ENCODE data around the gene DOK4. TPM values are rescaled to one million over a fixed set of nuclear protein-coding genes. Genes with fewer than 3 reads are reported as not detected.

DOK4 gene
- total and polyA plus RNA-seq, 2 donors (not counting 1 experiment from before 2014, with no cell fraction given): 1.6 to 2.5 TPM

DNA sequence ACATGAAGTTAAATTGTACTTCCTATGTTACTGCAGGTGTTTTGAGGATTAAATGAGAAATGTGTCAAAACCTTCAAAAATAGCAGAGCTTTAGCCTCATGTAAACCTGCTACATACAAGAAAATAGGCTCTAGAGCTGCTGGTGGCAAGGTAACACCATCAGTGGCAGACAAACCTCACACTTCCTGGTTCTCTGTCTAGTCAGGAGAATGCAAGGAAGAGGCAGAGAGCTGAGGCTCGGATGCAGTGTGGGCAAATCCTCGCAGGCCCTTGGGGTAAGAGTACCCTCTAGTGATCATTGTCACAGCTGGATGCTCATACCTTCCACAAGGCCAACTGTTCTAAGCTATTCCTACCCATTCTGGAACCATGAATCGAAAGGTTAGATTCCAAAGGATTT is 53.3 kb downstream of the DOK4 start:
- Mint-ChIP-seq H3K9me3 (ENCODE audit: insufficient read depth) (no peaks in the 10 kb centered on the region), H3K27ac (no peak overlapping the region), H3K4me1 (no peaks in the 10 kb centered on the region), H3K27me3 (no peaks in the 10 kb centered on the region), H3K4me3 (no peak overlapping the region)
- ChIA-PET CTCF (interaction anchor here (1.4 to 2.8 kb wide), 2 partner anchors 13 to 16 kb away, joined by 5 to 10 read pairs; no protein-coding TSS in a partner anchor), POLR2A (no interaction called here)
- H4K20me1 ChIP-seq (ENCODE audit: control insufficient read depth, insufficient read depth, low read length, poor library complexity, severe bottlenecking): no peaks in the 10 kb centered on the region
- no peaks in the 10 kb centered on the region for H3K27me3 ChIP-seq (replicated peaks in 1 of 4; ENCODE audit: control extremely low read depth in 1 of 4, control insufficient read depth in 3 of 4, insufficient read depth in 4 of 4, low read length in 3 of 4)
- DNase-seq (no peak), ATAC-seq (ENCODE audit: low read depth) (no peak)
- no peak overlapping the region for H3K27ac ChIP-seq (ENCODE audit: low read length in 2 of 2)
- intact Hi-C loops (cut with micrococcal nuclease): no loop called here
- 92% methylated on average over 2 of the region's 3 CpGs for WGBS (ENCODE audit: insufficient coverage)
- H3K4me2 ChIP-seq (replicated peaks; ENCODE audit: low read depth, low read length, poor library complexity, severe bottlenecking): no peak overlapping the region
- TF ChIP-seq, protein P1, sequence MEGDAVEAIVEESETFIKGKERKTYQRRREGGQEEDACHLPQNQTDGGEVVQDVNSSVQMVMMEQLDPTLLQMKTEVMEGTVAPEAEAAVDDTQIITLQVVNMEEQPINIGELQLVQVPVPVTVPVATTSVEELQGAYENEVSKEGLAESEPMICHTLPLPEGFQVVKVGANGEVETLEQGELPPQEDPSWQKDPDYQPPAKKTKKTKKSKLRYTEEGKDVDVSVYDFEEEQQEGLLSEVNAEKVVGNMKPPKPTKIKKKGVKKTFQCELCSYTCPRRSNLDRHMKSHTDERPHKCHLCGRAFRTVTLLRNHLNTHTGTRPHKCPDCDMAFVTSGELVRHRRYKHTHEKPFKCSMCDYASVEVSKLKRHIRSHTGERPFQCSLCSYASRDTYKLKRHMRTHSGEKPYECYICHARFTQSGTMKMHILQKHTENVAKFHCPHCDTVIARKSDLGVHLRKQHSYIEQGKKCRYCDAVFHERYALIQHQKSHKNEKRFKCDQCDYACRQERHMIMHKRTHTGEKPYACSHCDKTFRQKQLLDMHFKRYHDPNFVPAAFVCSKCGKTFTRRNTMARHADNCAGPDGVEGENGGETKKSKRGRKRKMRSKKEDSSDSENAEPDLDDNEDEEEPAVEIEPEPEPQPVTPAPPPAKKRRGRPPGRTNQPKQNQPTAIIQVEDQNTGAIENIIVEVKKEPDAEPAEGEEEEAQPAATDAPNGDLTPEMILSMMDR (IDR thresholded peaks at IDR 0.05): no peak
- TF ChIP-seq EZH2 (IDR thresholded peaks at IDR 0.05; ENCODE audit: borderline replicate concordance, insufficient read depth, low read depth, low read length, poor library complexity, severe bottlenecking): no peak
- no peaks in the 10 kb centered on the region for H3K9me3 ChIP-seq (ENCODE audit: control extremely low read depth in 1 of 3, control insufficient read depth in 2 of 3, insufficient read depth in 1 of 3, low read length in 2 of 3)
- peaks cover 1 to 88% of the 10 kb centered on the region in 2 experiments for H3K36me3 ChIP-seq (replicated peaks in 1 of 2; ENCODE audit: control extremely low read depth in 1 of 2, control insufficient read depth in 1 of 2, extremely low read depth in 1 of 2, insufficient read depth in 2 of 2, low read length in 1 of 2)
- H3K9ac ChIP-seq (ENCODE audit: low read length): no peak overlapping the region
- no peaks in the 10 kb centered on the region for H3K79me2 ChIP-seq (ENCODE audit: control insufficient read depth, insufficient read depth, low read length)
- H3K4me3 ChIP-seq (ENCODE audit: control extremely low read depth in 1 of 5, extremely low read depth in 1 of 5, insufficient read depth in 1 of 5, low read depth in 2 of 5, low read length in 4 of 5): no peak overlapping the region
- H2AFZ ChIP-seq (ENCODE audit: insufficient read depth, low read depth, low read length, poor library complexity, severe bottlenecking): no peak overlapping the region
- no peaks in the 10 kb centered on the region for H3K4me1 ChIP-seq (ENCODE audit: control insufficient read depth in 2 of 2, insufficient read depth in 2 of 2, low read length in 2 of 2)

DNA sequence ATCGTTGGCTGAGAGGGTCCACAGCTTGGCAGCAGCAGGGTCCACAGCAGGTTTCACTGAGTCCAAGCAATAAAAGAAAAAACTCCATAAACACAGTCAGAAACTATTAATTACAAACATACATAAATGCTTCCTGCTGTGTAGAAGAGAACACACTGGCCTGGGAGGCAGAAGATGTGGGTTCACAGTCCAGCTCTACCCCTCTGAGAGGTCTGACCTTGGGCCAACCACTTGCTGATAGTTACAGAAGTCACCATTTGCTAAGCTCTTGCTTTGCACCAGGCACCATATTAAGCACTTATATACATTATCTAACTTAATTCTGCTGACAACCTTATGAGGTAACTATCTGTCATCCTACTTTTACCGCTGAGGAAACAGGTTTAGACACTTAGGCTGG is 53.8 kb downstream of the DOK4 start:
- CTCF ChIA-PET: interaction anchor here (2.8 kb wide), 1 partner anchor 15 kb away, joined by 10 read pairs; no protein-coding TSS in a partner anchor
- Mint-ChIP-seq H3K27me3 (no peaks in the 10 kb centered on the region), H3K9me3 (ENCODE audit: insufficient read depth) (no peaks in the 10 kb centered on the region), H3K4me1 (no peaks in the 10 kb centered on the region), H3K4me3 (no peak overlapping the region), H3K27ac (no peak overlapping the region)
- no peaks in the 10 kb centered on the region for H3K4me1 ChIP-seq (ENCODE audit: control insufficient read depth in 2 of 2, insufficient read depth in 2 of 2, low read length in 2 of 2)
- no peak overlapping the region for H3K9ac ChIP-seq (ENCODE audit: low read length)
- no peak overlapping the region for H3K27ac ChIP-seq (ENCODE audit: low read length in 2 of 2)
- POLR2A ChIA-PET: no interaction called here
- ATAC-seq (ENCODE audit: low read depth) (no peak), DNase-seq (no peak)
- H3K4me3 ChIP-seq (ENCODE audit: control extremely low read depth in 1 of 5, extremely low read depth in 1 of 5, insufficient read depth in 1 of 5, low read depth in 2 of 5, low read length in 4 of 5): no peak overlapping the region
- H3K9me3 ChIP-seq (ENCODE audit: control extremely low read depth in 1 of 3, control insufficient read depth in 2 of 3, insufficient read depth in 1 of 3, low read length in 2 of 3): no peaks in the 10 kb centered on the region
- H4K20me1 ChIP-seq (ENCODE audit: control insufficient read depth, insufficient read depth, low read length, poor library complexity, severe bottlenecking): no peaks in the 10 kb centered on the region
- WGBS (ENCODE audit: insufficient coverage): 100% methylated on average over 1 of the region's 2 CpGs
- intact Hi-C loops (cut with micrococcal nuclease): no loop called here
- H3K27me3 ChIP-seq (replicated peaks in 1 of 4; ENCODE audit: control extremely low read depth in 1 of 4, control insufficient read depth in 3 of 4, insufficient read depth in 4 of 4, low read length in 3 of 4): no peaks in the 10 kb centered on the region
- no peaks in the 10 kb centered on the region for H3K79me2 ChIP-seq (ENCODE audit: control insufficient read depth, insufficient read depth, low read length)
- peaks cover 1 to 83% of the 10 kb centered on the region in 2 experiments for H3K36me3 ChIP-seq (replicated peaks in 1 of 2; ENCODE audit: control extremely low read depth in 1 of 2, control insufficient read depth in 1 of 2, extremely low read depth in 1 of 2, insufficient read depth in 2 of 2, low read length in 1 of 2)
- no peak overlapping the region for H3K4me2 ChIP-seq (replicated peaks; ENCODE audit: low read depth, low read length, poor library complexity, severe bottlenecking)
- no peak overlapping the region for H2AFZ ChIP-seq (ENCODE audit: insufficient read depth, low read depth, low read length, poor library complexity, severe bottlenecking)
- TF ChIP-seq, protein P1 (IDR thresholded peaks at IDR 0.05): no peak
- no peak for TF ChIP-seq EZH2 (IDR thresholded peaks at IDR 0.05; ENCODE audit: borderline replicate concordance, insufficient read depth, low read depth, low read length, poor library complexity, severe bottlenecking)
